Measurements from ENCODE around the gene ARL10.
A peak's percentile ranks its signal among the peaks of the same experiment; 100 is the strongest.

The ARL10 gene, protein sequence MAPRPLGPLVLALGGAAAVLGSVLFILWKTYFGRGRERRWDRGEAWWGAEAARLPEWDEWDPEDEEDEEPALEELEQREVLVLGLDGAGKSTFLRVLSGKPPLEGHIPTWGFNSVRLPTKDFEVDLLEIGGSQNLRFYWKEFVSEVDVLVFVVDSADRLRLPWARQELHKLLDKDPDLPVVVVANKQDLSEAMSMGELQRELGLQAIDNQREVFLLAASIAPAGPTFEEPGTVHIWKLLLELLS

GRCh38 chr5:176365351-176366231 is at the start of gene ARL10:
Gene ARL10, plus strand, starts transcription at chr5:176365487. Its CDS starts 77 bp downstream, at chr5:176365564.
- DNase-seq (ENCODE audit: low spot score) = peak; percentile 53

GRCh38 chr5:176317534-176318374 is 47.5 kb upstream of the ARL10 start:
- no peak for DNase-seq (ENCODE audit: low spot score)

GRCh38 chr5:176319827-176320554 is 45.3 kb upstream of the ARL10 start:
- no peak for DNase-seq (ENCODE audit: low spot score)

DNA sequence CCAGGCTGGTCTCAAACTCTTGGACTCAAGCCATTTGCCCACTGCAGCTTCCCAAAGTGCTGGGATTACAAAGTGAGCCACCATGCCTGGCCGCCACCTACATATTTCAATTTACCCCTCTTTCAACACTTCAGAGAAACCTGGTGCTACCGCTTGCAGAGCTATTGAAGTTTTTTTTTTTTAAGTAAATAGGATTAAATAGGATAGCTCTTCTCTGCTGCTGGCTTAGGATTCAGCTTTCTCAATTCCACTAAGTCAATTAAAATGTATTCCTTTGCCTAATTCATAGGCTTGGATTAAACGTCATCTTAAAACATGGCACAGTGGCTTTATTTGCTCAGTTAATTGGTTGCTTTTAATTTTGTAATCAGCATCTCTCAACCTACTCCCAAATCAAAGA is 44.7 kb upstream of the ARL10 start:
- DNase-seq (ENCODE audit: low spot score) = no peak

GRCh38 chr5:176334031-176334770 is 31.1 kb upstream of the ARL10 start:
- DNase-seq (ENCODE audit: low spot score) = no peak

DNA sequence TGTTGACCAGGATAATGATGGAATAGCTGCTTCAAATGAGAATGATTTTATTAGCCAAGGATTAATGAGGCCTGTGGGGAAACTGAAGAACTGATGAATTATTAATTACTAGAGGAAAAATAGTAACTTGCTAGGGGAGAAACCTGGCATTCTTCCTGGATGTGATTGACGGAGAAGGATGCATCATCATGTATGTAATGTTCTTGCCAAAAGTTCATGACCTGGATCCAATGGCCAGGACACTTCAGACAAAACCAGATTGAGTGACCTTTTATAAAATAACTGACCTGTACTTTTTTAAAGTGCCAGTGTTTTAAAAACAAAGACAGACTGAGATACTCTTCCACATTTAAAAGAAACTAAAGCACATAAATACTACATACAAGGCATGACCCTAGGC is 27.4 kb upstream of the ARL10 start:
- DNase-seq (ENCODE audit: low spot score) = no peak

GRCh38 chr5:176339304-176339703 is 26.0 kb upstream of the ARL10 start:
- no peak for DNase-seq (ENCODE audit: low spot score)

DNA sequence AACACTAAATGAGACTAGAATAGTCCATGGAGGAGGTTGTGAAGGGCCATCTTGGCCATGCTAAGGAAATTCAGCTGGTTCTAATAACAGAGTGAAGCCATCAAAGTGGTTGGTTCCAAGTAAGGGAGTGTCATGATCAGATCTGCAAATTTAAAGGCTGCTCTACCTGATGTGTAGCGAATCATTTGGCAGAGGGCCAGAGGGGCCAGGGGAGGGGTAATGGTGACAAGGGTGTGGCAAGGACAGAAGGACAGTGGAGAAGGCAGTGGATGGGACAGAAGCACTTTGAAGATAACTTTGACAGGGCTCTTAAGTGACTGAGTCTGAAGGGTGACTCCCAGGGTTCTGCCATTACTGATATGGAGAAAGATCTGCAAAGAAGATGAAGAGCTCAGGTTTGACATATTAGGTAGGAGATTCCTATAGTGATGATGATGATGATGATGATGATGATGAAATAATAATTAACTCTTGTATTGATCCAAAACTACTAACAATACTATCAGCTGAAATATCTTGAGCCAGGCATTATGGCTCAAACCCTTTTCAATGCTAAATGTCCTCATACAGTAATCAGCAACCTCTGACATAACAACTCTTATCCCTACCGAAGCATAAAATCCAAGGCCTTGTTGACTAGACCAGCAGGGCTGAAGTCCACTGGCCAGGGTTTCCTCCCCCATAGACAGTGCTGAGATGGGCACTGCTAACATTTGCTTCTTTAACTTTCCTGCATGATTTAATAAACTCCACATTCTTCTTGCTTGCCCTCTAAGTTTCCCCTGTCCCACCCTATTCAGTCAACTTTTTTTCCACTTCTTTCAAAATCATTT is 23.7 kb upstream of the ARL10 start:
- DNase-seq (ENCODE audit: low spot score) = no peak

GRCh38 chr5:176342158-176342483 is 23.2 kb upstream of the ARL10 start:
- no peak for DNase-seq (ENCODE audit: low spot score)

- DNase-seq (ENCODE audit: low spot score) = no peak
Measured at GRCh38 chr5:176342766-176343458, 22.4 kb upstream of the ARL10 start.

DNA sequence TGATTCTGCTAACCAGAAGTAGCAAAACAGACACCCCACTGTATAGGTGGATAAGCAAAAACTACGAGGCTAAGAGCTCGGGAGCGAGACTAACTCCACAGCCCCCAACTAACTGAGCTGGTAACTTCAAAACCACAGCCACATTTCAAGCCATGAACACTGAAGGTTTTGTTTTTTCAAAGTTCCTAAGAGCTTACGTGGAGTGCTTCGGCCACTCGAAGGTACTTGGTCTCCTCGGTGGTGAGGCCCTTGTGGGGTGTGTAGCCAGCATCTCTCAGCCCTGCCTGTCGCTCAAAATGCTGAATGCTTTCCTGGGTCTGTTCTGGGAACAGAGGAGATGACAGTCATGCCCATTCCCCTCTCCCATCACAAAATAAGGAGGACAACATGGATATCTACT is 14.9 kb upstream of the ARL10 start:
- no peak for DNase-seq (ENCODE audit: low spot score)

DNA sequence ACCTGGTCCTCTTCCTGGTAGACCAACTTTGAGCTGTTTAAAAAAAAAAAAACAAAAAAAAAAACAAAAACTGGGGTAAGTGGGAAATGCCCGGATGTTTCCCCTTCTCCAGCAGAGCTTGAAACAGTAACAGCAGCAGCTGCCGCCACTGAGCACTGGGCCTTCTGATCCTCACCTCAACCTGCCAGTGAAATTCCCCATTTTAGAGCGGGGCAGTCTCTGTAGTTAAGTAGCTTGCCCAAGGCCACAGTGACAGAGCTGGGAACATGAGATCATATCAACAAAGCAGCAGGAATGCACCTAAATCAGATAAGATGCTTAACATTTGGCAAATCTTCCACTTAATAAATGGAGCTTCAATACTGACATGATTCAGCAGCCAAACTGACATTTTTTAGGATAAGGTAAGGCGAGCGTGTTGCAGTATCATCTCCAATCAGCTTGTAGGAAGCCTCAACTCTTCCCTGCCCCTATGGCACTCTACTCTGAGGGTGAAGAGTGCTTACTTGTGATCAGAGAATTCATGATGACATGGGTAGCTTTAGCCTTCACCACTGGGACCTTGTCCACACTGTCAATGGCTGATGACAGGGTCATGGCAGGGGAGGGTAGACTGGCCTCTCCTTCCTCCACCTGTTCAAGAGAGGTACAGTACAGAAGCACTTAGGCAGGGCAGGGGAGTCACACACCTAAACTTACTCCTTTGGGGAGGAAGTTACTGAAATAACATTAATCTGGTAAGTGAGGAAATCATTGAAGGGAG is 13.0 kb upstream of the ARL10 start:
- DNase-seq (ENCODE audit: low spot score) = no peak

DNA sequence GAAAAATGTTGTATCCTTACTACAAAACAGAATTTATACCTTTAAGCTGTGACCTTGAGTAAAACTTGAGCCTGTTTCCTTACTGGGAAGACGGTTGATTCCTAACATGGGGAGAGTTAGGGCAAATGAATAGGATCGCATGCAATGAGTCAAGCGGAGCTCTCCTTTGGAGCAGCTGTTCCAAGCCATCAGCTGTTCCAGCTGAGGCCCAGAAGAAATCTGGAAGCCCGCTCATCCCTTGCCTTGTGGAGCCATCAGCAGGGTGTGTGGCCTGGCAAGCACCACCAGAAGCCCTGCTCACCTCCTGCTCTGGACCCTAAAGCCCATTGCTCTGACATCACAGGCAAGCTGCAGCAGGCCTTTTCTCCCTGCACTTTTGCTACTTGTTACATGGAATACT is 11.8 kb upstream of the ARL10 start:
- no peak for DNase-seq (ENCODE audit: low spot score)

GRCh38 chr5:176355400-176356178 is 9.7 kb upstream of the ARL10 start:
- no peak for DNase-seq (ENCODE audit: low spot score)

- no peak for DNase-seq (ENCODE audit: low spot score)
Measured at GRCh38 chr5:176356179-176356566, 9.1 kb upstream of the ARL10 start.

DNA sequence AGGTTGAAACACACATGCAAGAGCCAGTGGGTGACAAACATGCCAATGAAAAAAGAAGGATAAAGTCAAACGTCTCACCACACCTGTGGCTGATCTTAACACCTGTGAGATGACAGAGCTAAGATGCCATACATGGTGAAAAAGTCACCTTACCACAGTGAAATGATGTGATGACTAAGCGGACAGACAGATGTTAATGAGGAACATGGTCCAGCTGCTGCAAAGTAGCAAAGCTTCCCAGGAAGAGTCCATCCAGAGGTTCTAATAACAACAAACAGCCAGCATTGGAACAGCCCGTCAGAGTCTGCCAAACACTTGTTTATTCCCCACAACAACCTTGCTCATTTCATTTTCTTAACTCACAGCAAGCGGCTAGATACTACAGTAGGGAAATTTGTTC is 5.6 kb upstream of the ARL10 start:
- no peak for DNase-seq (ENCODE audit: low spot score)

DNA sequence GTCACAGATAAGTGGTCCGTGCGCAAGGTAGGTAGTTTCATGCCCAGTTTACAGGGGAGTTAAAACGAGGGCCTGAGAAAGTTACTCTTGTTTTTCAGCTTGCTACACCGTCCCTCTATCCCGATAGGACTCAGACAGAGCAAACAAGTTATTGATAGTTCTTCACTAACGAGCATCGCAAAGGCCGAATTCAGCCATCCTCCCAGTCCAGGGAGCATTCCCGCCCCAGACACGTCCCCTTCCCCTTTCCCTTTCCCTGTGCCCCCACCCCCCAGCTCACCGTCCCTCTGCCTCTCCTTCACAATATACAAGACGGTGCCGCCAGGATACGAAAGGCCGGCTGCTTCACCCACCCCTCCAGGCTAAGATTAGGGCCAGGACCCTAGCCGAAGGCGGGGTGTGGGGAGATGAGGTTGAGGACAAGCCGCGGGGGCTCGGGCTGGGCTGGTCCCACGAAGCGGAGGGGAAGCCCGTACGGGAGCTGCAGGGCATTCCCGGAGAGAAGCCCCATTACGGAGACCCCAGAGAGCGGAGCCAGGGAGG is 4.3 kb upstream of the ARL10 start:
- peak; percentile 14 for DNase-seq (ENCODE audit: low spot score)

Measured in Ammon's horn (tissue), 1 donor.